ENCODE results near the gene ANKRD65. TPM values are rescaled to one million over a fixed set of nuclear protein-coding genes. Genes with fewer than 3 reads are reported as not detected.

Gene ANKRD65
- total RNA-seq, 1 donor from 2014 or later = 22.3 TPM

DNA sequence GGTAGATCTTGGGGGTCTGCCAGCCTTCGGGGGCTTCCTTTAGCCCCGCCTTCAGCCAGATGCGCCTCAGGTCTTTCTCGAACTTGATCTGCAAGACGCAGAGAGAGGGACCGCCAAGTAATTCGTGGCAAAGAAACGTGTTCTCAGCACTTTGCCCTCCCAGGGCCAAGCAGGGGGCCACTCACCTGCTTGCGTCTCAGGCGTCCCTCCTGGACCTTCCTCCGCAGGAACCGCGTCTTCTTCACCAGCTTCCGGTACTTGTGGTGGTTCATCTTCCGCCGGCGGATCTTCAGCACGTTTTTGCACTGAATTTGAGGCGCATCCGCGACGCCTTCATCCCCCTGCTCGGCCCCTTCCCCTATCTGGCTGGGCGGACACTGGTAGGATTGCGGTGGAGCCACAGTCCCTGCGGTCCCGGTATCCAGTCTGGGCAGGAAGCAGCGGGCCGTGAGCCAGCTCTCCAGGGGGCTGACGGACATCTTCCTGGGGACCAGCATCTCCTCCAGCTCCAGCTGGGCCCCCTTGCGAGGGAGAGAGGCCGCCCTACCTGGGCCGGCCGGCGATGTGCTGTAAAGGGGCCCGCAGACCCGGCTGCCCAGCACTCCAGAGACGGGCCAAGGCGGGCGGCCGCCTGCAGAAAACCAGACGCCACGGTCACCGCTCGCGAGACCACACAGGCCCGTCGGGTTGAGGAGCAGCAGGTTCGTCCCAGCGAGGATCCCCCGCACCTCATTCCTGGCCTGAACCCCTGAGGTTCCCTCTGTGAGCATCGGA is 47.1 kb downstream of the ANKRD65 start:
- H3K27ac ChIP-seq = peak overlapping the region; percentile 97
- peak overlapping the region; percentile 99 for H3K4me3 ChIP-seq
- intact Hi-C loops (cut with DNase I) = no loop called here
- no peaks in the 10 kb centered on the region for H3K9me3 ChIP-seq
- no peak for ATAC-seq
- H3K27me3 ChIP-seq (ENCODE audit: low read depth) = no peaks in the 10 kb centered on the region
- H3K36me3 ChIP-seq = peaks cover 18% of the 10 kb centered on the region
- peaks cover 45% of the 10 kb centered on the region for H3K4me1 ChIP-seq
- no peak for DNase-seq
- TF ChIP-seq, protein P1, sequence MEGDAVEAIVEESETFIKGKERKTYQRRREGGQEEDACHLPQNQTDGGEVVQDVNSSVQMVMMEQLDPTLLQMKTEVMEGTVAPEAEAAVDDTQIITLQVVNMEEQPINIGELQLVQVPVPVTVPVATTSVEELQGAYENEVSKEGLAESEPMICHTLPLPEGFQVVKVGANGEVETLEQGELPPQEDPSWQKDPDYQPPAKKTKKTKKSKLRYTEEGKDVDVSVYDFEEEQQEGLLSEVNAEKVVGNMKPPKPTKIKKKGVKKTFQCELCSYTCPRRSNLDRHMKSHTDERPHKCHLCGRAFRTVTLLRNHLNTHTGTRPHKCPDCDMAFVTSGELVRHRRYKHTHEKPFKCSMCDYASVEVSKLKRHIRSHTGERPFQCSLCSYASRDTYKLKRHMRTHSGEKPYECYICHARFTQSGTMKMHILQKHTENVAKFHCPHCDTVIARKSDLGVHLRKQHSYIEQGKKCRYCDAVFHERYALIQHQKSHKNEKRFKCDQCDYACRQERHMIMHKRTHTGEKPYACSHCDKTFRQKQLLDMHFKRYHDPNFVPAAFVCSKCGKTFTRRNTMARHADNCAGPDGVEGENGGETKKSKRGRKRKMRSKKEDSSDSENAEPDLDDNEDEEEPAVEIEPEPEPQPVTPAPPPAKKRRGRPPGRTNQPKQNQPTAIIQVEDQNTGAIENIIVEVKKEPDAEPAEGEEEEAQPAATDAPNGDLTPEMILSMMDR (IDR thresholded peaks at IDR 0.05) = no peak

DNA sequence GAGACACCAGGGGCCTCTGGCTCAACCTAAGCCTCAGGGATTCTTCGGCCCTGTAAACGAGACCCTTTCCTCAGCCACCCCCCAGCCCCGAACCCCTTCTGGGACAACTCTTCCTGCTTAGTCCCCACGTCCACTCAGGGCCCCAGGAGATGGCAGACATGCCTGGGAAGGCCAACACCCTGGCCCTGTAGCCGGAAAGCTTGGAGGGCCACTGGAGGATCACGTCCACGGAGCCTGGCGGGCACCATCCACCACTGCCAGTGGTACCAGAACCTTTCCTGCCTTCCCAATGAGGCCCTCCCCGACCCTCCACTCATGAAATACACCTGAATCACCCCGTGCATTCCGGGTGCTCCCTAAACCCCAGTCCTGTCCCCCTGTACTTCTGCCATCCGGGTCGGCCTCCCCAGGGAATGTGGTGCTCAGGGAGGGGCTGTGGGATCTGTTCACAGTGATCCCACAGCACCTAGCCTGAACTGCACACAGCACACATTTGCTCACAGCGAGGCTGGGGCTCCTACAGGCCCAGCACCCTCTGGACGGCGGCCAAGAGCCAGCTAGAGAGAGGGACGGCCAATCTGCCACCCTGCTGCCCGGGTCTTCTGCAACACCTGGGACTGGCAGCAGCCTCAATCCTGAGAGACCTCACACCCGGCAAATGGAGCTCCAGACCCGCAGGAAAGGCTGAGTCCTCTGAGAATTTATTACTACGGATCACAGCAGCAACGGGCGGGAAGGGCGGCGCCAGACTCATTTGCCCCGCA is 47.8 kb downstream of the ANKRD65 start:
- Histone ChIP-seq H3K4me3 (peak overlapping the region; percentile 99), H3K9me3 (no peaks in the 10 kb centered on the region), H3K27ac (no peak overlapping the region), H3K4me1 (peaks cover 45% of the 10 kb centered on the region), H3K36me3 (peaks cover 18% of the 10 kb centered on the region), H3K27me3 (ENCODE audit: low read depth) (no peaks in the 10 kb centered on the region)
- ATAC-seq = no peak
- DNase-seq = no peak
- intact Hi-C loops (cut with DNase I) = no loop called here
- TF ChIP-seq, protein P1 (IDR thresholded peaks at IDR 0.05) = no peak

DNA sequence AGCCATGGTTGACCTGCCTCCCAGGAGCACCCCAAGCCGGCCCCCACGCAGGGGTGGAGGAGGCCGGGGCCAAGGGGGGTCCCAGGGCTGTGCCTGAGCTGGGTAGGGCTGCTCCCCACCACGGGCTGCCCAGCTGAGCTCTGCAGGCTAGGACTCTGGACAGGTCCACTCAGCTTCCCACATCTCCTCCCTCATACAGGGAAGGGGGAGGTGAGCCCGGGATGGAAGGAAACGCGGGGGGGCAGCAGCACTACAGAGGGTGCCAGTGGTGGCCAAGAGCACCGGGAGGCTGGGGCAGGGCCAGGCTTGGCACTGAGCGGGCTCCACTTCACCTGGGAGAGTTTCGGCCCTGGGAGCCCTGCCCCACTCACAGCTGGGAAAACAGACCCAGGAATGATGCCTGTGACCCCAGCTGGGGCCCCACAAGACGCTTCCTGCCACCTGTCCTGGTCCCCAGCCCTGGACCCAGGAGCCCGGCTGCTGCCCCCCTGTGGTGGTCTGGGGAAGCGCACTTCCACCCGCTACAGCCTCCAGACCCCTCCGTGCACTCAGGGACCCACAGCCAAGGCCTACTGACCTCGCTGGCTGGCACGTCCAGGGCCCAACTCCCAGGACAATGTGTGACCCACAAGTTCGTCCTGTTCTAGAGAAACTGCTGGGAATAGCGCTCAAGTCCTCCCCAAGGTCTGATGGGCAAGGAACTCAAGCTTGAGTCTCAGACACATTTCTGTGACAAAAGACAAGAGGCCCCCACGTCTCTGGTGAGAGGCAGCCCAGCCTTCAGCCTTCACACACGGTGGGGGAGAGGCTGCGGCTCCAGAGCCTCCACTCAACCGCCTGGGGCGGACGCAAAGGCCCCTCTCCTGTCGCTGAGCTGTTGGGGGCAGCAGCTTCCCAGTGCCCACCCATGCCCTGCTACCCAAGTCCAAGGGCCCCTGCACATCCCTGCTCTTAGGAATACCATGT is 49.0 kb downstream of the ANKRD65 start:
- TF ChIP-seq, protein P1 (IDR thresholded peaks at IDR 0.05) = peak; percentile 97
- intact Hi-C loops (cut with DNase I) = no loop called here
- peaks cover 45% of the 10 kb centered on the region for H3K4me1 ChIP-seq
- ATAC-seq (peak; percentile 49 to 65), DNase-seq (peak; percentile 81)
- peak overlapping the region; percentile 5 for H3K27ac ChIP-seq
- H3K27me3 ChIP-seq (ENCODE audit: low read depth) = no peaks in the 10 kb centered on the region
- no peak overlapping the region for H3K4me3 ChIP-seq
- peaks cover 18% of the 10 kb centered on the region for H3K36me3 ChIP-seq
- no peaks in the 10 kb centered on the region for H3K9me3 ChIP-seq

DNA sequence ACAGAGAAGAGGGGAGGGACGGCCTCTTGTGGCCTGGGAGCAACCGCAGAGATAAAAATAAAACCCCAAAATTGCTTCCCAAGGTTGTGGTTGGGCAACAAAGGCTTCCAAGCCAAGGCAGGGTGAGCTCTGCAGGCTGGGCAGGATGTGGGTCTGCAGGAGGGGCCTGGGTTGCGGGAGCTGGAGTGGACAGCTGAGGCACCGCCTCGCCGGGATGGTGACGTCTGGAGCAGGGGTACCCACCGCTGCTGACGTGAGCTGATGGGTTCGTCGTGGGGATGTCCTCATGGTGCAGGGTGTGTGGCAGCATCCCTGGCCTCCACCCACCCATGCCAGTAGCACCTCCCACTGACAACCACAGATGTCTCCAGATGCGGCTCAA is 49.7 kb downstream of the ANKRD65 start:
- ATAC-seq = no peak
- intact Hi-C loops (cut with DNase I) = no loop called here
- peak overlapping the region; percentile 5 for H3K27ac ChIP-seq

More for the DNA sequence above, 49.7 kb downstream of the ANKRD65 start:
- Histone ChIP-seq H3K36me3 (peaks cover 13% of the 10 kb centered on the region), H3K4me3 (no peak overlapping the region), H3K27me3 (ENCODE audit: low read depth) (no peaks in the 10 kb centered on the region), H3K9me3 (no peaks in the 10 kb centered on the region), H3K4me1 (peaks cover 41% of the 10 kb centered on the region)
- DNase-seq = no peak
- TF ChIP-seq, protein P1 (IDR thresholded peaks at IDR 0.05) = no peak
